Testis (tissue), 3 donors: ENCODE measurements around the gene ABHD4. TPM values are rescaled to one million over a fixed set of nuclear protein-coding genes. Genes with fewer than 3 reads are reported as not detected.
"Not testable (repeated sequence)": the region's sequence is repeated elsewhere in the genome, so short reads cannot be mapped to it uniquely, and the experiment has no call there.

Experiments
- DNase-seq: peaks from one replicate; pipeline ENCODE4 v3.0.0-alpha.2; 2019
- H3K27ac ChIP-seq, 2 donors: fragments of 200-600 bp; sonication (generic); one replicate each; pipeline ENCODE4 v1.5.1; 2019
- H3K27me3 ChIP-seq: fragments of 200-600 bp; sonication (generic); one replicate; pipeline ENCODE4 v1.5.1; 2019
- H3K36me3 ChIP-seq: fragments of 200-600 bp; sonication (generic); one replicate; pipeline ENCODE4 v1.5.1; 2017; ENCODE audit warnings: low read depth; ENCODE audit errors: missing control alignments
- H3K4me1 ChIP-seq: fragments of 200-600 bp; sonication (generic); one replicate; pipeline ENCODE4 v1.5.1; 2019
- H3K4me3 ChIP-seq, 2 donors: fragments of 200-600 bp; sonication (generic); one replicate each; pipeline ENCODE4 v1.5.1; 2017 to 2019
- H3K9me3 ChIP-seq: fragments of 200-600 bp; sonication (generic); one replicate; pipeline ENCODE4 v1.5.1; 2017
- POLR2A ChIP-seq: fragments of 450-650 bp; IDR thresholded peaks from one replicate; pipeline ENCODE4 v1.6.1; 2017; ENCODE audit warnings: antibody characterized with exemption, mild to moderate bottlenecking, moderate library complexity
- WGBS, 2 donors: methylation state at CpG; one replicate each; pipeline ENCODE4 v1.1.5; 2018; 5-methylcytosine and 5-hydroxymethylcytosine counted together
- intact Hi-C: fragments of 100-400 bp; cut with DNase I; formaldehyde crosslinking; loops from one replicate; pipeline ENCODE4 v1.15.1; 2023; ENCODE audit warnings: low total_unique reads
- polyA plus RNA-seq: library from polyadenylated mRNA; stranded (reverse); fragments of 350-450 nt; fragmentation: Illumina TruSeq; extraction: RNeasy Lipid Tissue Mini Kit (QIAGEN cat#74804); gene quantifications from one replicate; pipeline ENCODE4 v1.2.3, GENCODE V29; 2014; ENCODE audit warnings: low read depth, low replicate concordance; ENCODE audit not compliant: insufficient read depth
- total RNA-seq, 2 donors: library from RNA; depleted of rRNA; stranded (reverse); fragments of >200 nt; gene quantifications; one replicate each; pipeline ENCODE4 v1.2.3, GENCODE V29; 2016
- TF ChIP-seq, protein P1 (sequence below), 3 experiments: fragments of 450-650 bp in 2 of 3; fragments of 200-600 bp in 1 of 3; sonication (generic) in 1 of 3; IDR thresholded peaks; one replicate each; pipeline ENCODE4 v1.5.1; 2016 to 2019; ENCODE audit warnings: antibody characterized with exemption in 3 of 3, mild to moderate bottlenecking in 2 of 3, moderate library complexity in 1 of 3

Gene ABHD4
- total and polyA plus RNA-seq, 3 donors from 2014 or later = 111 to 158 (median 122) TPM

DNA sequence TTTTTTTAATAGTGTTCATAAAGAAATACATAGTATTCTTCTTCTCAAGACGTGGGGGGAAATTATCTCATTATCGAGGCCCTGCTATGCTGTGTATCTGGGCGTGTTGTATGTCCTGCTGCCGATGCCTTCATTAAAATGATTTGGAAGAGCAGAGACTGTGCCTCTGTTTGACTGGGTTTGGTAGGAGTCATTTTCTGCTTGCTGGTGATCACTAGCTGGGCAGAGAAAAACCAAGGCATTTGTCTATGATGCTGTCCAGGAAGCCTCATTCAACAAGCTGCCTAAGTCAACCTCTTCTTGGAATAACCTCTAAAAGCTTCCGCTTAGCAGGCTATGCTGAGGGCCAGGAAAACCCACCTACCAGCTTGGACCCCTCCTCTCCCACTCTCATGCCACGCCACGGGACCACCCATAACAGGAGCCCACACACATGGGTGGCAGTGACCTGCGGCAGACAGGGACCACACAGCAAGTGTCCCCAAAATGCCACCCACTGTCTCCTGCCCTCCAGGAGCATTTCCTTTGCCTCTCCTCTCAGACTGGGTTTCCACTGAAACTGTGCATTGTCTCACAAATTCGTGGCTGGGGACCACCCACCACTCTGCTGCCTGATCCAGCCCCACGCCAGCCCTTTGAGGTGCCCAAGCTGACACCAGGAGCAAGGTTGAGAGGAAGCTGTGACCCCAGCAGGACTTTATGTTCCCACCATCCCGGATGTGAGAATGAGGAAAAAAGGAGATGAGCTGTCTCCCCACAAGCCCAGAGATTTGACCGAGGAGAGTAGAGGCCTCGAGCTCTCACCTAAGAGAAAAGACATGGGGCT lies 45.9 kb upstream of the ABHD4 start:
- no peaks in the 10 kb centered on the region for H3K27me3 ChIP-seq
- DNase-seq = no peak
- TF ChIP-seq, protein P1, sequence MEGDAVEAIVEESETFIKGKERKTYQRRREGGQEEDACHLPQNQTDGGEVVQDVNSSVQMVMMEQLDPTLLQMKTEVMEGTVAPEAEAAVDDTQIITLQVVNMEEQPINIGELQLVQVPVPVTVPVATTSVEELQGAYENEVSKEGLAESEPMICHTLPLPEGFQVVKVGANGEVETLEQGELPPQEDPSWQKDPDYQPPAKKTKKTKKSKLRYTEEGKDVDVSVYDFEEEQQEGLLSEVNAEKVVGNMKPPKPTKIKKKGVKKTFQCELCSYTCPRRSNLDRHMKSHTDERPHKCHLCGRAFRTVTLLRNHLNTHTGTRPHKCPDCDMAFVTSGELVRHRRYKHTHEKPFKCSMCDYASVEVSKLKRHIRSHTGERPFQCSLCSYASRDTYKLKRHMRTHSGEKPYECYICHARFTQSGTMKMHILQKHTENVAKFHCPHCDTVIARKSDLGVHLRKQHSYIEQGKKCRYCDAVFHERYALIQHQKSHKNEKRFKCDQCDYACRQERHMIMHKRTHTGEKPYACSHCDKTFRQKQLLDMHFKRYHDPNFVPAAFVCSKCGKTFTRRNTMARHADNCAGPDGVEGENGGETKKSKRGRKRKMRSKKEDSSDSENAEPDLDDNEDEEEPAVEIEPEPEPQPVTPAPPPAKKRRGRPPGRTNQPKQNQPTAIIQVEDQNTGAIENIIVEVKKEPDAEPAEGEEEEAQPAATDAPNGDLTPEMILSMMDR (IDR thresholded peaks at IDR 0.05) = no peak
- H3K4me1 ChIP-seq = peaks cover 14% of the 10 kb centered on the region
- H3K4me3 ChIP-seq = no peak overlapping the region
- no peaks in the 10 kb centered on the region for H3K36me3 ChIP-seq
- H3K9me3 ChIP-seq = no peaks in the 10 kb centered on the region
- H3K27ac ChIP-seq = no peak overlapping the region
- intact Hi-C loops = no loop called here
- WGBS, 2 donors = 79 to 82% methylated on average over 8 to 13 of the region's 13 CpGs

GRCh38 chr14:22552827-22553076 lies 45.3 kb upstream of the ABHD4 start:
- H3K27me3 ChIP-seq = no peaks in the 10 kb centered on the region
- no peak overlapping the region for H3K27ac ChIP-seq
- H3K36me3 ChIP-seq = no peaks in the 10 kb centered on the region
- intact Hi-C loops = no loop called here
- no peak for DNase-seq
- 89 to 93% methylated on average over 2 of the region's 2 CpGs for WGBS, 2 donors
- H3K9me3 ChIP-seq = no peaks in the 10 kb centered on the region
- no peak for TF ChIP-seq POLR2A
- TF ChIP-seq, protein P1 (IDR thresholded peaks at IDR 0.05) = no peak
- peaks cover 14% of the 10 kb centered on the region for H3K4me1 ChIP-seq
- no peak overlapping the region for H3K4me3 ChIP-seq

- Histone ChIP-seq H3K36me3 (no peaks in the 10 kb centered on the region), H3K4me3 (no peak overlapping the region), H3K27me3 (no peaks in the 10 kb centered on the region), H3K4me1 (peaks cover 14% of the 10 kb centered on the region), H3K9me3 (no peaks in the 10 kb centered on the region), H3K27ac (no peak overlapping the region)
- no peak for DNase-seq
- 88 to 95% methylated on average over 5 of the region's 5 CpGs for WGBS, 2 donors
- intact Hi-C loops = no loop called here
- TF ChIP-seq, protein P1 (IDR thresholded peaks at IDR 0.05) = no peak
- TF ChIP-seq POLR2A = no peak
These were observed 44.7 kb upstream of the ABHD4 start for GRCh38 chr14:22553445-22553844.

- DNase-seq, H3K9me3 ChIP-seq, H3K36me3 ChIP-seq, H3K27me3 ChIP-seq, intact Hi-C loops, H3K27ac ChIP-seq, H3K4me3 ChIP-seq: not testable (repeated sequence)
- WGBS, 2 donors = 83% methylated on average over 11 of the region's 14 CpGs; no CpG with 5 or more reads in 1 of the 2 donors
- H3K4me1 ChIP-seq = peaks cover 14% of the 10 kb centered on the region
These were observed 44.1 kb upstream of the ABHD4 start for GRCh38 chr14:22553861-22554497.

DNA sequence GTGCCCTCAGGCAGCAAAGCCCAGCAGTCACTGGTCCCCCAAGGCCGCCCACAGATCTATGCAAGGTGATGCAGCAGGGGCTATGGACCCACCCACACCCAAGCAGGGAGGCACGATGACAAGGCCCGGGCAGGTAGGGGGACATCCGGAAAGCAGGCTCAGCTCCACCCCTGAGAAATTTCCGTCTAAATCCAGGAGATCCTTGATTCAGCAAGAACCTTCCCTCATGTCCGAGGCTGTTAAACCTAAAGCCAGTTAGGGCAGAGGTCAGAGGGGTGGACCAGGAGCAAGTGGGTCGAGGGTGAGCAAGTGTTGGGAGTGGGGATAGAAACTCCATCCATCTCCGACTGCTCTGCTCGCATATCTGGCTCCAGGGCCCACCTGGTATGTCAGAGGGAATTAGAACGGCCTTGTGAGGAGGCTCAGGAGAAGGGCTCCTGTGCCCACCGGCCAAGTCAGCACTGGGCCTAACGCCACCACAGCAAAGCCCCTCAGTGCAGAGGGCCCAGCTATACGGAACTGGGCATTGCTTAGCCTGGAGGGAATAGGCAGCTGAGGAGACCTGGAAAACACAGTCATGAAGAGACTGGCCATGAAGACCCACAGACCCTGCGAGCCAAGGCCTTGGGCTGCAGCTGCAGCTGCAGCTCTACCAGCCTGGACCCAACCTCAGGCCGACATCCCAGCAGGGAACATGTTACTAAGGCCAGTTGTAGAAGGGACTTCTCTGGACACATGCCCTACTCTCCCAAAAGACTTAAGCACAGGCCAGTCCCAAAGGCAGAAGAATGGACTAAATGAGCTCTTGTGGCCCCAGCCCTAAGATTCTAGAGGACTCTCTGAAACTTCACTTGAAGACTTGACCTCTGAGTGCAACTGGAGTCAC lies 43.4 kb upstream of the ABHD4 start:
- Histone ChIP-seq H3K27ac (no peak overlapping the region), H3K4me3 (no peak overlapping the region), H3K9me3 (no peaks in the 10 kb centered on the region), H3K4me1 (peaks cover 12% of the 10 kb centered on the region), H3K27me3 (no peaks in the 10 kb centered on the region), H3K36me3 (no peaks in the 10 kb centered on the region)
- intact Hi-C loops = loop anchor here (5.0 kb wide), 1 partner anchor 167 kb away; no protein-coding TSS in a partner anchor
- no peak for TF ChIP-seq POLR2A
- TF ChIP-seq, protein P1 (IDR thresholded peaks at IDR 0.05) = no peak
- 88 to 89% methylated on average over 7 to 15 of the region's 15 CpGs for WGBS, 2 donors
- DNase-seq = no peak
